ENCODE data around the gene ABCB8. TPM values are rescaled to one million over a fixed set of nuclear protein-coding genes. Genes with fewer than 3 reads are reported as not detected.

The ABCB8 gene
- total RNA-seq, 6 donors from 2014 or later, result 38.3 to 58.7 (median 42.5) TPM

DNA sequence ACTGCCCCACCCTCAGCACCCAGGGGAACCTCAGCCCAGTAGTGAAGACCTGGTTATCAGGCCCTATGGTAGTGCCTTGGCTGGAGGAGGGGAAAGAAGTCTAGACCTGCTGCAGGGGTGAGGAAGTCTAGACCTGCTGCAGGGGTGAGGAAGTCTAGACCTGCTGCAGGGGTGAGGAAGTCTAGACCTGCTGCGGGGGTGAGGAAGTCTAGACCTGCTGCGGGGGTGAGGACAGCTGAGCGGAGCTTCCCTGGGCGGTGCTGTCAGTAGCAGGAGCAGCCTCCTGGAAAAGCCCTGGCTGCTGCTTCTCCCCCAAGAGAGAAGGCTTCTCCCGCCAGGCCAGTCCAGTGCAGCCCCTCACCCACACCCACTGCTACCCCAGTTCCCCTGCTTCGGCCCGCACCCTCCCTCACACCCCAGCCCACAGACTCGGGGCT is 31.2 kb upstream of the ABCB8 start:
- H3K36me3 ChIP-seq, result peaks cover 0 to 24% (median 0%) of the 10 kb centered on the region in 4 donors
- H3K4me1 ChIP-seq, result peaks cover 19 to 38% (median 29%) of the 10 kb centered on the region in 4 donors
- ATAC-seq (ENCODE audit: low FRiP score in 2 of 2) (no peak), DNase-seq (no peak)
- H3K27ac ChIP-seq, result no peak overlapping the region
- H3K4me3 ChIP-seq, result no peak overlapping the region
- WGBS, 2 donors, result 78 to 81% methylated on average over 8 of the region's 8 CpGs
- no peak for TF ChIP-seq POLR2A (IDR thresholded peaks at IDR 0.05)
- no peak for TF ChIP-seq CTCF (IDR thresholded peaks at IDR 0.05)
- TF ChIP-seq EP300 (IDR thresholded peaks at IDR 0.05), result no peak
- TF ChIP-seq POLR2AphosphoS5 (IDR thresholded peaks at IDR 0.05), result no peak
- H3K27me3 ChIP-seq, result no peaks in the 10 kb centered on the region
- H3K9me3 ChIP-seq, result no peaks in the 10 kb centered on the region

- Histone ChIP-seq H3K27ac (no peak overlapping the region), H3K27me3 (no peaks in the 10 kb centered on the region), H3K9me3 (no peaks in the 10 kb centered on the region), H3K36me3 (peaks cover 0 to 24% (median 0%) of the 10 kb centered on the region in 4 donors), H3K4me3 (no peak overlapping the region), H3K4me1 (peaks cover 19 to 37% (median 27%) of the 10 kb centered on the region in 4 donors)
- DNase-seq, result no peak
- no peak for ATAC-seq (ENCODE audit: low FRiP score in 2 of 2)
- TF ChIP-seq EP300 (IDR thresholded peaks at IDR 0.05), result no peak
- 87 to 93% methylated on average over 3 to 5 of the region's 5 CpGs for WGBS, 2 donors
These were observed 30.4 kb upstream of the ABCB8 start for GRCh38 chr7:150997817-150998216.

DNA sequence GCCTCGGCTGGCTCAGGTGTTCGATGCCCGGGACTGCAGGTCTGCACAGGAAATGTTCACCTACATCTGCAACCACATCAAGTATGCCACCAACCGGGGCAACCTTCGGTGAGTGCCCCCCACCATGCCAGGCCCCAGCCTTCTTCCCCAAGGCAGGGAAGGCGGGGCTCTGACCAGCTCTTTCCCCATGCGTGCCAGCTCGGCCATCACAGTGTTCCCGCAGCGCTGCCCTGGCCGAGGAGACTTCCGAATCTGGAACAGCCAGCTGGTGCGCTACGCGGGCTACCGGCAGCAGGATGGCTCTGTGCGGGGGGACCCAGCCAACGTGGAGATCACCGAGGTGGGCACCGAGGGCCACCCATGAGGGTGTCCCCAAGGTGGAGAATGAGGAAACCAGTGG is 29.9 kb upstream of the ABCB8 start:
- TF ChIP-seq POLR2AphosphoS5 (IDR thresholded peaks at IDR 0.05) (no peak), EP300 (IDR thresholded peaks at IDR 0.05) (no peak), CTCF (IDR thresholded peaks at IDR 0.05) (no peak), POLR2A (IDR thresholded peaks at IDR 0.05) (no peak)
- peaks cover 0 to 24% (median 0%) of the 10 kb centered on the region in 4 donors for H3K36me3 ChIP-seq
- 86 to 95% methylated on average over 13 to 20 of the region's 20 CpGs for WGBS, 2 donors
- H3K4me3 ChIP-seq, result no peak overlapping the region
- DNase-seq, result no peak
- peaks cover 21 to 32% (median 25%) of the 10 kb centered on the region in 4 donors for H3K4me1 ChIP-seq
- no peak for ATAC-seq (ENCODE audit: low FRiP score in 2 of 2)
- H3K9me3 ChIP-seq, result no peaks in the 10 kb centered on the region
- H3K27me3 ChIP-seq, result no peaks in the 10 kb centered on the region
- no peak overlapping the region for H3K27ac ChIP-seq

DNA sequence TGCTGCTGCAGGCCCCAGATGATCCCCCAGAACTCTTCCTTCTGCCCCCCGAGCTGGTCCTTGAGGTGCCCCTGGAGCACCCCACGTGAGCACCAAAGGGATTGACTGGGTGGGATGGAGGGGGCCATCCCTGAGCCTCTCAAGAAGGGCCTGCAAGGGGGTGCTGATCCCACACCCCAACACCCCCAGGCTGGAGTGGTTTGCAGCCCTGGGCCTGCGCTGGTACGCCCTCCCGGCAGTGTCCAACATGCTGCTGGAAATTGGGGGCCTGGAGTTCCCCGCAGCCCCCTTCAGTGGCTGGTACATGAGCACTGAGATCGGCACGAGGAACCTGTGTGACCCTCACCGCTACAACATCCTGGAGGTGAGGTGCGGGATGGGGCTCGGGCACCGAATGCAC is 29.2 kb upstream of the ABCB8 start:
- Histone ChIP-seq H3K9me3 (no peaks in the 10 kb centered on the region), H3K27me3 (no peaks in the 10 kb centered on the region), H3K27ac (no peak overlapping the region), H3K36me3 (peaks cover 0 to 24% (median 0%) of the 10 kb centered on the region in 4 donors), H3K4me1 (peaks cover 18 to 27% (median 24%) of the 10 kb centered on the region in 4 donors), H3K4me3 (no peak overlapping the region)
- DNase-seq (no peak), ATAC-seq (ENCODE audit: low FRiP score in 2 of 2) (no peak)
- no peak for TF ChIP-seq CTCF (IDR thresholded peaks at IDR 0.05)
- no peak for TF ChIP-seq EP300 (IDR thresholded peaks at IDR 0.05)
- TF ChIP-seq POLR2A (IDR thresholded peaks at IDR 0.05), result no peak
- TF ChIP-seq POLR2AphosphoS5 (IDR thresholded peaks at IDR 0.05), result no peak
- 88 to 91% methylated on average over 9 to 10 of the region's 12 CpGs for WGBS, 2 donors

DNA sequence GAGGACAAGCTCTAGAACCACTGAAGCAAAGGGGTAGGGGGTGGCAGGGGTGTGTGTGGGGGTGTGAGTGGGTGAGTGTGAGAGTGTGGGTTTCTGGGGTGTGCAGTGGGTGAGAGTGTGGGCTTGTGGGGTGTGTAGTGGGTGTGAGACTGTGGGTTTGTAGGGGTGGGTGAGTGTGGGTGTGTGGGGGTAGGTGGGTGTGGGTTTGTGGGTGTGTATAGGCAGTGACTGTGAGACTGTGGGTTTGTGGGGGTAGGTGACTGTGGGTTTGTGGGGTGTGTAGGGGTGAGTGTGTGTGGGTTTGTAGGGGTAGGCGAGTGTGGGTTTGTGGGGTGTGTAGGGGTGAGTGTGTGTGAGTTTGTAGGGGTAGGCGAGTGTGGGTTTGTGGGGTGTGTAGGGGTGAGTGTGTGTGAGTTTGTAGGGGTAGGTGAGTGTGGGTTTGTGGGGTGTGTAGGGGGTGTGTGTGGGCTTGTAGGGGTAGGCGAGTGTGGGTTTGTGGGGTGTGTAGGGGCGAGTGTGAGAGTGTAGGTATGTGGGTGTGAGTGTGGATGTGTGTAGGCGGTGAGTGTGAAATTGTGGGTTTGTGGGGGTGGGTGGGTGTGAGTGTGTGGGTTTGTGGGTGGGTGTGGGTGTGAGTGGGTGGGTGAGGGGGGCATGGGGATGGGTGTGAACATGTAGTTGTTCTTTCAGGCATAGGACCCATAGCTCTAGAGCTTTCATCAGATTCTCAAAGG is 28.6 kb upstream of the ABCB8 start:
- DNase-seq (no peak), ATAC-seq (ENCODE audit: low FRiP score in 2 of 2) (no peak)
- WGBS, 2 donors, result 84 to 87% methylated on average over 5 of the region's 5 CpGs

More for the DNA sequence above, 28.6 kb upstream of the ABCB8 start:
- TF ChIP-seq CTCF (IDR thresholded peaks at IDR 0.05) (no peak), POLR2AphosphoS5 (IDR thresholded peaks at IDR 0.05) (no peak), POLR2A (IDR thresholded peaks at IDR 0.05) (no peak), EP300 (IDR thresholded peaks at IDR 0.05) (no peak)
- Histone ChIP-seq H3K9me3 (no peaks in the 10 kb centered on the region), H3K27me3 (no peaks in the 10 kb centered on the region), H3K36me3 (peaks cover 0 to 24% (median 0%) of the 10 kb centered on the region in 4 donors), H3K4me3 (no peak overlapping the region), H3K4me1 (peaks cover 12 to 20% (median 17%) of the 10 kb centered on the region in 4 donors), H3K27ac (no peak overlapping the region)

Measured in upper lobe of left lung (tissue), 6 donors.